Fibroblast of villous mesenchyme (primary cell): ENCODE measurements around the gene TUBA3D. TPM values are rescaled to one million over a fixed set of nuclear protein-coding genes. Genes with fewer than 3 reads are reported as not detected.
"Not testable (repeated sequence)": the region's sequence is repeated elsewhere in the genome, so short reads cannot be mapped to it uniquely, and the experiment has no call there.

ENCODE experiments used
- DNase-seq: peaks from one replicate; pipeline ENCODE4 v3.0.0-alpha.2; 2010; ENCODE audit warnings: low read depth
- H3K4me3 ChIP-seq: 2 replicates; pipeline ENCODE4 v1.5.1; 2011; ENCODE audit warnings: low read depth, mild to moderate bottlenecking, low read length
- total RNA-seq: library from RNA; depleted of rRNA; stranded (reverse); fragments of >200 nt; gene quantifications from 2 replicates; pipeline ENCODE4 v1.2.3, GENCODE V29; 2012
- TF ChIP-seq, protein P1 (sequence below): IDR thresholded peaks from 2 replicates; pipeline ENCODE4 v1.5.1; 2012; ENCODE audit warnings: low read depth, mild to moderate bottlenecking, low read length; ENCODE audit not compliant: insufficient read depth

Gene TUBA3D
- total RNA-seq, 1 donor, result not detected

DNA sequence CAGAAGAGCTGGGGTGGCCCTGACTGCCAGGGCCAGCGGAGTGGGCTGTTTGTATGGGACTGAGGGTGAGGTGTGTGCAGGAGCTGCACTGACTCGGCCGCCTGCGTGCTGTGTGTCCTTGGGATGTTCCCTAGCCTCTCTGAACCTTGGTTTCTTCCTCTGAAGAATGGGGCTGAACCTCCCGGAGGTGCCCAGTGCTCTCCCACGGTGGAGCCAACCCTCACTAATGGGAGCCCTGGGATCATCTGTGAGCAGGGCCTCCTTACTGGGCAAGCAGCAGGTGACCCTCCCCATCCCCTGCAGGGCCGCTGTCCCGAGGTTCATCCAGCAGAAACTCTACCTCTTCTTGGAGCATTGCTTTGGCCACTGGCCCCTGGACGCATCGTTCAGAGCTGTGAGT, 40.1 kb downstream of the TUBA3D start:
- TF ChIP-seq, protein P1, sequence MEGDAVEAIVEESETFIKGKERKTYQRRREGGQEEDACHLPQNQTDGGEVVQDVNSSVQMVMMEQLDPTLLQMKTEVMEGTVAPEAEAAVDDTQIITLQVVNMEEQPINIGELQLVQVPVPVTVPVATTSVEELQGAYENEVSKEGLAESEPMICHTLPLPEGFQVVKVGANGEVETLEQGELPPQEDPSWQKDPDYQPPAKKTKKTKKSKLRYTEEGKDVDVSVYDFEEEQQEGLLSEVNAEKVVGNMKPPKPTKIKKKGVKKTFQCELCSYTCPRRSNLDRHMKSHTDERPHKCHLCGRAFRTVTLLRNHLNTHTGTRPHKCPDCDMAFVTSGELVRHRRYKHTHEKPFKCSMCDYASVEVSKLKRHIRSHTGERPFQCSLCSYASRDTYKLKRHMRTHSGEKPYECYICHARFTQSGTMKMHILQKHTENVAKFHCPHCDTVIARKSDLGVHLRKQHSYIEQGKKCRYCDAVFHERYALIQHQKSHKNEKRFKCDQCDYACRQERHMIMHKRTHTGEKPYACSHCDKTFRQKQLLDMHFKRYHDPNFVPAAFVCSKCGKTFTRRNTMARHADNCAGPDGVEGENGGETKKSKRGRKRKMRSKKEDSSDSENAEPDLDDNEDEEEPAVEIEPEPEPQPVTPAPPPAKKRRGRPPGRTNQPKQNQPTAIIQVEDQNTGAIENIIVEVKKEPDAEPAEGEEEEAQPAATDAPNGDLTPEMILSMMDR, result no peak
- H3K4me3 ChIP-seq, result no peak overlapping the region
- no peak for DNase-seq

DNA sequence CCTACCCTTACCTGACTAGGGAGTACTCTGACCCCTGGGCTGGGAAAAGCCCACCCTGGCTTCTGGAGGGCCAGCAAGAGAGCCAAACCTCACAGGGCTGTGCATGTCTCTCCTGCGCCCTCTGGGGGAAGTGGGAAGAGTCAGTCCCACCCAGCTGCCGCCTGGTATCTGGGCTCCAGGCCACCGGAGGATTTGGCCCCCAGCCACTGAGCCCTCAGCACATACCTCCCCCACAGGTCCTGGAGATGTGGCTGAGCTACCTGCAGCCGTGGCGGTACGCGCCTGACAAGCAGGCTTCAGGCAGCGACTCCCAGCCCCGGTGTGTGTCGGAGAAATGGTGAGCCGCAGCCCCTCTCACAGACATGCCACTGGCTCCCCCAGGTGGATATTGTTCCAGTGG, 40.7 kb downstream of the TUBA3D start:
- H3K4me3 ChIP-seq, DNase-seq: not testable (repeated sequence)

DNA sequence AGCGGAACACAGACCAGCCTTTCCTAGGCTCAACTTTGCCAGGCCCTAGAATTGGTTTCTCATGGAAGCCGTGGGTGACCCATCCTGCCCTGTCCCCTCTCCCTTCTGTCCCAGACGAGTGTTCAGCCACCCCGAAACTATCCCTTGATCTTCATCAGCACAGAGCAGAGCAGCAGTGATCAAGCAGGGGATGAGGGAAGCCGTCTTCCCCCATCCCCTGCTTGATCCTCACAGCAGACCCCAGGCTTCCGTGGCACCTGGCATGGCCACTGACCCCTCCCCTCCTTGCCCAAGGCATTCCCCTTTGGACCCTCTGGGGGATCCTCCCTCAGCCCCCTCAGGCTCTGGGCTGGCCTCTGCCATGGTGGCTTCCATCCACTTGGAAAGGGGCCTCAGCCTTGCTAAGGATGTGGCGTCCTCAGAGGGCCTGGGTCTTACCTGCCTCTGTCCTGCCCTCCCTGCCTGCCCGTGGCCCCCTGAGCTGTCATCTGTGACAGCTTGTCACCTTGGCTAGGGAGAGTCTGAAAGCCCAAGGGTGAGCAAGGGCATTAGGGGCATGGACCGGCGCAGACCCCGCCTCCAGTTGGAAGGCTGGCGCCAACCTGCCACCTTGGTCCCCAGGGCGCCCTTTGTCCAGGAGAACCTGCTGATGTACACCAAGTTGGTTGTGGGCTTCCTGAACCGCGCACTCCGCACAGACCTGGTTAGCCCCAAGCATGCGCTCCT, 41.4 kb downstream of the TUBA3D start:
- H3K4me3 ChIP-seq, result no peak overlapping the region
- TF ChIP-seq, protein P1, result no peak
- no peak for DNase-seq

DNA sequence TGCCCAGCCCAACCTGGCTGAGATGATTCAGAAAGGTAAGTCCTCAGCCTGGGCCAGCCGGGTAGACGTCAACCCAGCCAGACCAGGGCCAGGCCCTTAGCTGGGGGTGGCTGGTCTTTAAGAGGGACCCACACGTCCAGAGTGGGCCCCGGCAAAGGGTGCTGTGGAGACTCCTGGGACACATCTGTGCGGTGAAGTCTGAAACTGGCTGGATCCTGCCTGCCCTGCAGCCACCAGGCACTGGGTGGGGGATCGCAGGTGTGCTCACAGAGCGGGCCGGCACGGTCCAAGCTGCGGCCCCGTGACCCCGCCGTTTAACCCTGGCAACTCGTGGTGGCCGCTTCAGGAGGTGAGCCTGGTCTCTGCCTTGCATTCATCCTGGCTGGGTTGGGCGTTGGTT, 41.9 kb downstream of the TUBA3D start:
- H3K4me3 ChIP-seq, DNase-seq: not testable (repeated sequence)

DNA sequence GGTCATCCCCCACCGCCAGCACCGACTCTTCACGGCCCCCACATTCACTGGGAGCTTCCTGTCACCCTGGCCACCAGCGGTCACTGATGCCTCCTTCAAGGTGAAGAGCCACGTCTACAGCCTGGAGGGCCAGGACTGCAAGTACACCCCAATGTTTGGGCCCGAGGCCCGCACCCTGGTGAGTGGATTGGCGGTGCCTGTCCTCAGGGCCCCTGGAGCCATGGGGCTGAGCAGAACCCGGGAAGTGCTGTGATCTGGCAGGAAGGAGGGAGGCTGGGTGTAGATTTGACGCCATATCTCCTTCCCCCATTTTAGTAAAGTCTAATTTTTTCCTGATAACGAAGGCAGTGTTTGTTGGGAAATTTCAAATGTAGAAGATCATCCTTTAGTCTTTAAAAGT, 42.6 kb downstream of the TUBA3D start:
- not testable (repeated sequence) for DNase-seq, H3K4me3 ChIP-seq

DNA sequence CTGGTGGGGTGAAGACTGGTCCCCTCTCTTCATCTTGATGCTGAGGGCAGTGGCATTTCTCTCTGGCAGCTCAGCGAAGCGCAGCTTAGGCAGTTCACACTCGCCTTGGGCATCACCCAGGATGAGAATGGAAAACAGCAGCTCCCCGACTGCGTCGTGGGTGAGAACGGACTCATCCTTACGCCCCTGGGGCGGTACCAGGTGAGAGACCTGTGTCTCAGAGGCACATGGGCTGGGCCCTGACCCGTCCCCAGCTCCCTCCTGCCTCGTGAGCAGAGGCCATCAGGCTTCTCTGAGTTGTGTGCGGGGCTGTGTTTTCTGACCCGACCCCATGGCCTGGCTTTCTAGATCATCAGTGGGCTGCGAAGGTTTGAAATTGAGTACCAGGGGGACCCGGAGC, 43.5 kb downstream of the TUBA3D start:
- TF ChIP-seq, protein P1, result no peak
- no peak for DNase-seq
- H3K4me3 ChIP-seq, result no peak overlapping the region

DNA sequence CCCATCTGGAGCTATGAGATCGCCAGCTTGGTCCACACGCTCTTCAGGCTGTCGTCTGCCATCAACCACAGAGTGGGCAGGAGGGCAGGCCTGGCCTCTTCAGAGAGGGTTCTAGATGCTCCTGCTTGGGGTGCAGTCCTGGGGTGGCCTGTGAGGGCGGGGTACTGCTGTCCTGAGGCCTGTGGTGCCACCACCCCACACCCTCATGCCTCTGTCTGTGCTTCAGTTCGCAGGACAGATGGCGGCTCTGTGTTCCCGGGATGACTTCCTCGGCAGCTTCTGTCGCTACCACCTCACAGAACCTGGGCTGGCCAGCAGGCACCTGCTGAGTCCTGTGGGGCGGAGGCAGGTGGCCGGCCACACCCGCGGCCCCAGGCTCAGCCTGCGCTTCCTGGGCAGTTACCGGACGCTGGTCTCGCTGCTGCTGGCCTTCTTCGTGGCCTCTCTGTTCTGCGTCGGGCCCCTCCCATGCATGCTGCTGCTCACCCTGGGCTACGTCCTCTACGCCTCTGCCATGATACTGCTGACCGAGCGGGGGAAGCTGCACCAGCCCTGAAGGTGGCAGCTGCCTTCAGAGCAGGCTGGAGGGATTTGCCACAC, 44.1 kb downstream of the TUBA3D start:
- not testable (repeated sequence) for DNase-seq, H3K4me3 ChIP-seq

DNA sequence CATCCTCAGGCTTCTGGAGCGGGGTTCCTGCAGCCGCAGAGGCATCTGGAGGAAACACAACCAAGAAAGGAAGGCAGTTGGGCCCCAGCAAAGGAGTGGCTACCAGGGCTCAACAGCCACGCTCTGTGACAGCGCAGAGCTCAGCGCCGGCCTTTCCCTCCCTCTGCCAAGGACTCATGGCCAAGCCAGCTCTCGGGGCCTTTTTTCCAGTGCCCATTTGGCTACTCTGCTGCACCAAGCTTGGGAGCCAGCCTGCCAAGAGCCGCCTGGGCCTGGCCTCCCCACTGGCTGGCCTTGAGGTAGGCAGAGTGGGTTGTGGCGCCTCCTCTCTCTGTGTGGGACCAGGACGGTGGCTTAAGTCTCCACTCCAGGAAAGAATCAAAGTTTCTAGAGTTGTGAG, 44.6 kb downstream of the TUBA3D start:
- TF ChIP-seq, protein P1, result no peak
- DNase-seq, result no peak
- H3K4me3 ChIP-seq, result no peak overlapping the region

DNA sequence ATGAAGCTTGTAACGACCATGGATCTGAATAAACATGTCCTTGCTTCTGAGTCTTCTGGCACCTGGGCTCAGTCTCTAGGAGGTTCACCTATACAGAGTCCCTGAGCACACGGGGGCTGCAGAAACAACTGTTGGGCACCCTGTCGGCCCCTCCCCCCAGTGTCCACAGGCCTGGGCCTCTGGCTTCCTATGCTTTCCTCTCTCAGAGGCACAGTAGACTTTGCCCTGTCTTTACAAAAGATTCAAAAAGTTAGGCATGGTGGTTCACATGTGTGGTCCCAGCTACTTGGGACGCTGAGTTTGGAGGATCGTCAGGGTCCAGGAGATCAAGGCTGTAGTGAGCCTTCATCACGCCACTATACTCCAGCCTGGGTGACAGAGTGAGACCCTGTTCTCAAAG, 45.6 kb downstream of the TUBA3D start:
- not testable (repeated sequence) for DNase-seq, H3K4me3 ChIP-seq
